B cell (primary cell): ENCODE data around the gene WDR70. TPM values are rescaled to one million over a fixed set of nuclear protein-coding genes. Genes with fewer than 3 reads are reported as not detected.

Source experiments
- ATAC-seq: fragments of 200-7000 bp; cut with Tn5 transposase; one replicate; pipeline ENCODE4 v1.10.0; 2021; ENCODE audit warnings: low read depth, mild to moderate bottlenecking, moderate number of reproducible peaks, moderate library complexity
- CTCF ChIA-PET: fragments of 350-600 bp; sonication (Branson Sonifier 250); formaldehyde crosslinking; loops from one replicate; lab custom pipeline; 2021; ENCODE audit warnings: antibody characterized with exemption, inconsistent platforms; lab: Charles Lee
- POLR2A ChIA-PET: fragments of 350-600 bp; sonication (Branson Sonifier 250); formaldehyde crosslinking; loops from one replicate; lab custom pipeline; 2021; ENCODE audit warnings: antibody characterized with exemption; lab: Charles Lee
- DNase-seq: peaks from one replicate; pipeline ENCODE4 v3.0.0; 2013
- H2AFZ ChIP-seq: 2 replicates; pipeline ENCODE4 v1.6.1; 2012; ENCODE audit warnings: mild to moderate bottlenecking, low read depth, low read length; ENCODE audit not compliant: insufficient read depth, poor library complexity, severe bottlenecking
- H3K27ac ChIP-seq, 2 donors: 1 replicate in 1 of 2; 2 replicates in 1 of 2; pipeline ENCODE4 v1.5.1; 2012 to 2013; ENCODE audit warnings: low read length in 2 of 2, mild to moderate bottlenecking in 2 of 2, moderate library complexity in 1 of 2
- H3K27me3 ChIP-seq, 4 experiments: fragments of 200-600 bp in 1 of 4; sonication (generic) in 1 of 4; replicated peaks in 1 of 4; 1 replicate in 2 of 4; 2 replicates in 2 of 4; pipeline versions ENCODE4 v1.6.1 to v1.7.0; 2013 to 2016; ENCODE audit warnings: low read length in 3 of 4, mild to moderate bottlenecking in 2 of 4, mixed read lengths in 1 of 4, moderate library complexity in 1 of 4; ENCODE audit not compliant: insufficient read depth in 4 of 4, control insufficient read depth in 3 of 4; ENCODE audit errors: control extremely low read depth in 1 of 4
- H3K36me3 ChIP-seq, 2 experiments: replicated peaks in 1 of 2; 1 replicate in 1 of 2; 2 replicates in 1 of 2; pipeline versions ENCODE4 v1.6.1 to v1.7.1; 2013; ENCODE audit warnings: low read length in 1 of 2; ENCODE audit not compliant: insufficient read depth in 2 of 2, control insufficient read depth in 1 of 2; ENCODE audit errors: control extremely low read depth in 1 of 2, extremely low read depth in 1 of 2
- H3K4me1 ChIP-seq, 2 donors: fragments of 200-600 bp in 1 of 2; sonication (generic) in 1 of 2; 1 replicate in 1 of 2; 2 replicates in 1 of 2; pipeline versions ENCODE4 v1.5.1 to v1.6.1; 2013 to 2017; ENCODE audit warnings: low read length in 2 of 2; ENCODE audit not compliant: control insufficient read depth in 2 of 2, insufficient read depth in 2 of 2
- H3K4me2 ChIP-seq: replicated peaks from 2 replicates; pipeline ENCODE3; 2012; ENCODE audit warnings: mild to moderate bottlenecking, low read depth, low read length; ENCODE audit not compliant: poor library complexity, severe bottlenecking
- H3K4me3 ChIP-seq, 5 experiments: fragments of 200-600 bp in 1 of 5; sonication (generic) in 1 of 5; 1 replicate in 3 of 5; 2 replicates in 2 of 5; pipeline versions ENCODE4 v1.5.1 to v1.7.0; 2011 to 2016; ENCODE audit warnings: low read length in 4 of 5, mild to moderate bottlenecking in 4 of 5, low read depth in 2 of 5, control low read depth in 1 of 5, moderate library complexity in 1 of 5; ENCODE audit not compliant: insufficient read depth in 1 of 5; ENCODE audit errors: control extremely low read depth in 1 of 5, extremely low read depth in 1 of 5
- H3K79me2 ChIP-seq: fragments of 200-600 bp; sonication (generic); one replicate; pipeline ENCODE4 v1.6.0; 2016; ENCODE audit warnings: low read length; ENCODE audit not compliant: control insufficient read depth, insufficient read depth
- H3K9ac ChIP-seq: fragments of 200-600 bp; sonication (generic); 2 replicates; pipeline ENCODE4 v1.6.1; 2017; ENCODE audit warnings: mild to moderate bottlenecking, low read length, moderate library complexity
- H3K9me3 ChIP-seq, 3 donors: one replicate each; pipeline versions ENCODE4 v1.6.1 to v1.7.1; 2013; ENCODE audit warnings: low read length in 2 of 3; ENCODE audit not compliant: control insufficient read depth in 2 of 3, insufficient read depth in 1 of 3; ENCODE audit errors: control extremely low read depth in 1 of 3
- H4K20me1 ChIP-seq: 2 replicates; pipeline ENCODE4 v1.6.0; 2012; ENCODE audit warnings: mild to moderate bottlenecking, low read length; ENCODE audit not compliant: insufficient read depth, control insufficient read depth, poor library complexity, severe bottlenecking
- H3K27ac Mint-ChIP-seq: one replicate; pipeline ENCODE4 v1.8.0; 2021; ENCODE audit warnings: mixed read lengths
- H3K27me3 Mint-ChIP-seq: one replicate; pipeline ENCODE4 v1.8.0; 2021; ENCODE audit warnings: mixed read lengths
- H3K4me1 Mint-ChIP-seq: one replicate; pipeline ENCODE4 v1.8.0; 2021; ENCODE audit warnings: mixed read lengths
- H3K4me3 Mint-ChIP-seq: one replicate; pipeline ENCODE4 v1.8.0; 2021; ENCODE audit warnings: mixed read lengths
- H3K9me3 Mint-ChIP-seq: one replicate; pipeline ENCODE4 v1.8.0; 2022; ENCODE audit warnings: mixed read lengths; ENCODE audit not compliant: insufficient read depth
- CTCF ChIP-seq: fragments of 200-600 bp; IDR thresholded peaks from one replicate; pipeline ENCODE4 v1.8.0; 2022; ENCODE audit warnings: antibody characterized with exemption, mild to moderate bottlenecking
- EZH2 ChIP-seq: IDR thresholded peaks from 2 replicates; pipeline ENCODE4 v1.6.1; 2012; ENCODE audit warnings: borderline replicate concordance, low read depth, mild to moderate bottlenecking, moderate library complexity, low read length; ENCODE audit not compliant: insufficient read depth, poor library complexity, severe bottlenecking
- WGBS: methylation state at CpG from one replicate; pipeline ENCODE4 v1.1.5; 2013; ENCODE audit warnings: missing lambda C conversion rate; ENCODE audit not compliant: insufficient coverage; 5-methylcytosine and 5-hydroxymethylcytosine counted together
- intact Hi-C: fragments of 100-400 bp; cut with micrococcal nuclease; formaldehyde crosslinking; loops from one replicate; pipeline ENCODE4 v1.10.0; 2022
- polyA plus RNA-seq: library from polyadenylated mRNA; depleted of rRNA; stranded (reverse); fragments of >200 nt; gene quantifications from 2 replicates; pipeline ENCODE4 v1.2.3, GENCODE V29; 2012
- total RNA-seq, 2 donors: library from RNA; stranded (reverse); fragments of 120-200 nt in 1 of 2; gene quantifications; 1 replicate in 1 of 2; 2 replicates in 1 of 2; pipeline versions ENCODE4 v1.2.3 to v1.2.4, GENCODE V29; 2013 to 2022

The WDR70 gene
- total and polyA plus RNA-seq, 2 donors (not counting 1 experiment from before 2014, with no cell fraction given), result 12.8 to 46.8 TPM

- 38% methylated on average over 1 of the region's 2 CpGs for WGBS
- POLR2A ChIA-PET, result no interaction called here
These were observed 392.6 kb downstream of the WDR70 start for GRCh38 chr5:37771731-37772130.

GRCh38 chr5:37772255-37772654 lies 393.1 kb downstream of the WDR70 start:
- WGBS, result 86% methylated on average over 1 of the region's 2 CpGs
- Histone ChIP-seq H2AFZ (no peak overlapping the region), H3K4me1 (no peaks in the 10 kb centered on the region), H3K4me3 (no peak overlapping the region), H3K27me3 (no peaks in the 10 kb centered on the region), H3K4me2 (no peak overlapping the region), H3K79me2 (no peaks in the 10 kb centered on the region), H3K9me3 (peaks cover 2 to 18% (median 9%) of the 10 kb centered on the region in 3 donors), H4K20me1 (no peaks in the 10 kb centered on the region), H3K9ac (no peak overlapping the region), H3K36me3 (no peaks in the 10 kb centered on the region), H3K27ac (no peak overlapping the region)
- no peak for DNase-seq
- no peak for ATAC-seq
- CTCF ChIA-PET, result no interaction called here
- Mint-ChIP-seq H3K4me1 (no peaks in the 10 kb centered on the region), H3K4me3 (no peak overlapping the region), H3K27ac (no peak overlapping the region), H3K9me3 (peaks cover 9% of the 10 kb centered on the region), H3K27me3 (peaks cover 2% of the 10 kb centered on the region)
- TF ChIP-seq CTCF (no peak), EZH2 (no peak)
- intact Hi-C loops, result no loop called here
- POLR2A ChIA-PET, result no interaction called here

More at GRCh38 chr5:37771731-37772130, 392.6 kb downstream of the WDR70 start:
- H3K27me3 ChIP-seq, result no peaks in the 10 kb centered on the region
- H3K4me2 ChIP-seq, result no peak overlapping the region
- H3K79me2 ChIP-seq, result no peaks in the 10 kb centered on the region
- intact Hi-C loops, result no loop called here
- no peaks in the 10 kb centered on the region for H3K4me1 ChIP-seq
- DNase-seq, result no peak
- no peak overlapping the region for H3K4me3 ChIP-seq
- no peak overlapping the region for H3K9ac ChIP-seq
- Mint-ChIP-seq H3K9me3 (peaks cover 9% of the 10 kb centered on the region), H3K4me3 (no peak overlapping the region), H3K4me1 (no peaks in the 10 kb centered on the region), H3K27me3 (peaks cover 2% of the 10 kb centered on the region), H3K27ac (no peak overlapping the region)
- no peaks in the 10 kb centered on the region for H4K20me1 ChIP-seq
- CTCF ChIA-PET, result no interaction called here
- H3K36me3 ChIP-seq, result no peaks in the 10 kb centered on the region
- TF ChIP-seq CTCF (no peak), EZH2 (no peak)
- no peak for ATAC-seq
- H2AFZ ChIP-seq, result no peak overlapping the region
- H3K9me3 ChIP-seq, result peaks cover 2 to 15% (median 9%) of the 10 kb centered on the region in 3 donors
- H3K27ac ChIP-seq, result no peak overlapping the region
